NCI-H1436 (cell line): Measurements from ENCODE around the gene RAB40C.

ENCODE experiments used
- DNase-seq: peaks from one replicate; lab custom pipeline; 2025; lab: John Stamatoyannopoulos, UW

Gene RAB40C

DNA sequence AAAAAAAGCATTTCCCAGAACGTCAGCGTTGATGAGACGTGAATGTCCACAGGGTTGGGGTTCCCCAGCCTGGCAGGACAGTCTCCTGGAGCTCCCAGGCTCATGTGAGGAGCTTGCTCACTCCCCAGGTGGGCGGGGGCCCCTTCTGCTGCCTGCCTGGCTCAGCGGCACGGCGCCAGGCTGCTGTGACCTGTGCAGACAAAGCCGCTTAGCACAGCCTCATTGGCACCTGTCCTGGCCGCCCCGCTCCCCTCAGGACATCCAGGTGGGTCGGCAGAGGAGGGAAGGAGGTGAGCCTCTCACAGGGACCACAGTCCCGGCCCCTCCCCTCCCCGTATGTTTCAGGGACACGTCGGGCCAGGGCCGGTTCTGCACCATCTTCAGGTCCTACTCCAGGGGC, 28.0 kb downstream of the RAB40C start:
- no peak for DNase-seq

DNA sequence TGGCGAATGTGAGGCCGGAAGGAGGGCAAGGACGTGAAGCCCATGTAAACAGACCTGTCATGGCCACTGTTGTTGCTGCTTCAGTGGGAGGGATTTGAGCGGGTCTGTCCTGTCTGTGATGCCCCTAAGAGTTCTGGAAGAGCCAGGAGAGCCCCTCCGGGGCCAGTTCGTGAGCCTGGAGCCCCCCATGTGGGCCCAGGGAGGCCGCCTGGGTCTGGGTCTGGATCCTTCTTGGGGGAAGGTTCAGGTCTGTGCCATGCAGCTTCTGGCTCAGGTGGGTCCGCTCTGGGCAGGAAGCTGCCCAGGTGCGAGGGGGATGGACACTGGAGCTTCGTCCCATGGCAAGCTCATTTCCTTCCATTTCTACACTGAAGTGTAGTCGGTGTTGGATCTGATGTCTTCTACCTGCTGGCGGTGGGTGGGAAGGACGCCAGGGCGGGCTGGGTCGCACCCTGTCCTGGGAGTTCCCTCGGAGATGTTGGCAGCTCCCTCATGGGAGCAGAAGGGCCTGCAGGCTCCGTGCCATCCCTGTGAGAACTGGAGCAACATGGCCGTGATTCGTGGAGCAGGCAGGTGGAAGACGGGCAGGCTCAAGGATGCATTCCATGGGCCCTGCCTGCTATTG, 29.7 kb downstream of the RAB40C start:
- no peak for DNase-seq

DNA sequence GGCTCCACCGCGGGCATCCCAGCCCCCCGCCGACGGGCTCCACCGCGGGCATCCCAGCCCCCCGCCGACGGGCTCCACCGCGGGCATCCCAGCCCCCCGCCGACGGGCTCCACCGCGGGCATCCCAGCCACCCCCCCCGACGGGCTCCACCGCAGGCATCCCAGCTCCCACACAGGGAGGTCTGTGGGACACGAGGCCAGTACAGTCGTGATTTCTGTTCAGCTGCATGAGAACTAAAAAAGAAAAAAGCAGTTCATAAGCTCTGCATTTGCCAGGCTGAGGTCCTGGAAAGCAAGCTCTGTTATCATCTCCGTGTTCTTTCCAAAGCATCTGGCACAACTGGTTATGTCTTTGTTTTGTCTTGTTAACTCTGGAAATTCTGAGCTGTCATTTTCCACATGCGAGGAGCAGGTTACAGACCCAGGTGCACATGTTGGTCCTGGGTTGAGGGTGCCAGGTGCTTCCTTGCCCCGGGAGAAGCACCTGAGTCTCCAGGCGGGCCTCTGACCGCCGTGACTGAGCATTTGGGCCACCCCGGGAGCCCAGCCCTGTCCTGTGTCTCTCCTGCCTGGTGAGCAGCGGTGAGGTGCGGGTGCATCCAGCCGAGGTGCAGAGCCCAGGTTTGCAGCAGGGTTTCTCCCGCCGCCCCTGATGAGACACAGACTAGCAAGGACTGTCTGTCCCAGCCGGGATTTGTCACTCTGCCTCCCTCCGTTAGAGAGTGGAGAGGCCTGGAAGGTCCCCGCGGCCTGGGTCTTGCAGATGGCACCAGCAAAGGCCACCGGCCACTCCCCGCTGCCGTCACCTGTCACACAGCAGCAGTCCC, 31.0 kb downstream of the RAB40C start:
- DNase-seq = no peak

DNA sequence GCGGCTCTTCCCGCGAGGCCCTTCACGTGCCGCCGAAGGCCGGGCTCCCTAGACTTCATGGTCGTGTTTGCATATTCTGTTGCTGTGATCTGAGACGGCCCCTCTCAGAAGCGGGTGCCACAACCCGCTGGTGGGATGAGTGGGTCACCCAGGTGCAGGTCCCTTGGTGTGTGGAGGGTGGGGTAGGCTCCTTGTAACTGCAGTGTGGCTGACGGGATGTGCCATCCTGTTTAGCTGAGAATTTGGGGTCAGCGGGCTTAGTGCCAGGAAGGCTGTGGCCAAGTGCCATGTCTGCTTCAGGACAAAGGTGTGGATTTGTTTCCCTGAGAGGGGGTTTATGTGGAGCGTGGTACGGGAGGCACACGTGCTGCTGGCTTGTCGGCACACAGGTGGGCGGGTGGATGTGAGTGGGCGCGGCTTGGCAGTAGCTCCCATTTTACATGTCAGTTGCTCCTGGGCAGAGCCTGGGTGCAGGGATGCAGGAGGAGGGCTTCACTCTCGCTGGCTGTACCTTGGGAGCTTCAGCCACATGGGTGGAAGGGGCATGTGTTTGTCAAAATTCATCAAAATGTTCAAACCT, 31.8 kb downstream of the RAB40C start:
- no peak for DNase-seq

DNA sequence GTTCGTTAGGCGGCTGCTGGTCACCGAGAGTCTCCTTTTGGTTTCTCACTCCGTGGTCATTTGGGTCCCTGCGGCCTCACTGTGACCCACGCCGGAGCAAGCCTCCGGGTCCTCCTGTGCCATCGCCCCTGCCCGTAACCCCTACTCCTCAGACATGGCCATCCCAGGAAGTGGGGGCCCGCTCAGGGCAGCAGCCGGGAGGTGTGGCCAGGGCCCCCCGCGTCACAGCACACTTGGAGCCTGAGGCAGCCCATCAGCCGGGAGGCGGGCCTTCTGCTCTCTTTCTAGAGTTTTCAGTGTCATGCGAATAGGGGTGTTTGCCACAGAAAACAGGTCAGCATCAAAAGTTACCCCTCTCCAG, 33.0 kb downstream of the RAB40C start:
- DNase-seq = no peak

DNA sequence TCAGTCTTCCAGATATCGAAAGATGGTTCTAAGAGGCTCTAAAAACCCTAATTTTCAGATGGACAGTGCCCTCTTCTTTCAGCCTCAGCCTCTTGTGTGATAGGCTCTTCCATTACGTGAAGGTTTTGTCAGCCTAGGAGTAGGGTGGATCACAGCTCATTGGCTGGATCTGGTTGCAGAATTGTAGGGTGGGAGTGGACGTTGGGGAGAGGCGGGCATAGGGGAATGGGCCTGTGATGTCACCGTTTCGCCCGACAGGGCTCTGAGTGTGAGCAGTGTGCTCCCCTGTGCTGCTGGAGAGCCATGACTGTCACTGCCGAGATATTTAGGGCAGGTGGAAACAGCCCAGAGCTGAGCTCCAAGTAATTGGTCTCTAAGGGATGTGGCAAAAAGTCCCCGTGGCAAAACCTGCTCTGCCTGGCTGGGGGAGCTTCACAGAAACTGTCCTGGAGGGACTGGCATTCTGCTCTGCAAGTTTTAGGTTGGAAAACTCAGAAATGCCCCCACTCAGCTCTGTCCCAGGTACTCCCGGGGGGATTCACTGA, 34.7 kb downstream of the RAB40C start:
- DNase-seq = no peak

DNA sequence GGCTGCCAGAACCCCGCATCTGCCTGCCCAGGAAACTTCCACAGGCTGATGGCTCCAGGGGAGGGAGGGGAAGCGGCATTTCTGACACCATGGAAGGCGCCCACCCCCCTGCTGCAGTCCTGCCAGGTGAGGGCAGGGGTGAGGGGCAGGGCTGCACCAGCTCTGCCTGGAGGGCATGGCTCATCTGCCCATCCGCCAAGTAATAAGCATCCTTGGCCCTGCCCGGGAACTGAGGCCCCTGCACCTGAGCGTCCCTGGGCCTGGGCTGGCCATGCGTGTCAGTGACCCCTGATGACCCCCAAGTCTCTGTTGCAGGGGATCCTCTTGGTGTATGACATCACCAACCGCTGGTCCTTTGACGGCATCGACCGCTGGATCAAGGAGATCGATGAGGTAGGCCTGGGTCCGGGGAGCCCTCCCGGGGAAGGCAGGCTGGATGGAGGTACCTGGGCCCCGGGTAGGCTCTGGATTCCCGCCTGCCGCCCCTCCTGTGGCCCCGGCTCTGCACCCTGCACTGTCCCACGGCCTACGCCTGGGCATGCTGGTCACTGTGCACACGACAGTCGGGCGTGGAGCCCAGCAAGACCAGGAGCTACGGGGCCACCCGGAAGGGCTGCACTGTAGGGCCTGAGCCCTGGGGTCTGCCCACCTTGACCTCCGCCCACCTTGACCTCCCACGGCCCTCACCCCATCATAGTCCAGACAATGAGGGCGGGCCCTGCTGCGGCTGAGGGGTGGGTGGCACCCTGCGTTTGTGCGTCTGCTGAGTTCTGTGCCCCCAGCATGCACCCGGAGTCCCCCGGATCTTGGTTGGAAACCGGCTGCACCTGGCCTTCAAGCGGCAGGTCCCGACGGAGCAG, 35.5 kb downstream of the RAB40C start:
- no peak for DNase-seq

DNA sequence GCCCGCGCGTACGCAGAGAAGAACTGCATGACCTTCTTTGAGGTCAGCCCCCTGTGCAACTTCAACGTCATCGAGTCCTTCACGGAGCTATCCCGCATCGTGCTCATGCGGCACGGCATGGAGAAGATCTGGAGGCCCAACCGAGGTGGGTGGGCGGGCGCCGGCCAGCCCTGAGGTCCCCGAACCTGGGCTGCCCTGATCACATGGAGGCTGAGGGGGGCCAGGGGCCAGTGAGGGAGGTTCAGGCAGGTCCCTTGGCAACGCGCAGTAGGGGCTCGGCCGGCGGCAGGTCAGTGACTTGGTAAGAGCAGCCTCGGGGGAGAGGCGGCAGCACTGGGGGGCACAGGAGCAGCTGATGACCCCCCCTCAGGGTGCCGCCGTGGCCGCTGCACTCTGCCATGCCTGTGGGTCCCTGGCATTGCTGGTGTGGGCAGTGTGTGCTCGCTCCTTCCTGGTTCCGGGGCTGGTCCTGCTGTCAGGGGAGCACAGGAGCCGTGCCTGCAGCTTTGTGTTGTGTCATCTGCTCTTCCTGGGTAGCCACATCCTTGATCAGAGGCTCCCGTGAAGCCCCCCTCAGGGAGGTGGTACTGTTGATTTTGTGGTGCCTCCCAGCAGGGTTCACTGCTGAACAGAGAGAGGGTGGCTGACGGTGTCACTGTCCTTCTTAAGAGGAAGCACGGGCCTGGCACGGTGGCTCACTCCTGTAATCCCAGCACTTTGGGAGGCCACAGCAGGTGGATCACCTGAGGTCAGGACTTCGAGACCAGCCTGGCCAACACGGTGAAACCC, 36.3 kb downstream of the RAB40C start:
- DNase-seq = no peak

DNA sequence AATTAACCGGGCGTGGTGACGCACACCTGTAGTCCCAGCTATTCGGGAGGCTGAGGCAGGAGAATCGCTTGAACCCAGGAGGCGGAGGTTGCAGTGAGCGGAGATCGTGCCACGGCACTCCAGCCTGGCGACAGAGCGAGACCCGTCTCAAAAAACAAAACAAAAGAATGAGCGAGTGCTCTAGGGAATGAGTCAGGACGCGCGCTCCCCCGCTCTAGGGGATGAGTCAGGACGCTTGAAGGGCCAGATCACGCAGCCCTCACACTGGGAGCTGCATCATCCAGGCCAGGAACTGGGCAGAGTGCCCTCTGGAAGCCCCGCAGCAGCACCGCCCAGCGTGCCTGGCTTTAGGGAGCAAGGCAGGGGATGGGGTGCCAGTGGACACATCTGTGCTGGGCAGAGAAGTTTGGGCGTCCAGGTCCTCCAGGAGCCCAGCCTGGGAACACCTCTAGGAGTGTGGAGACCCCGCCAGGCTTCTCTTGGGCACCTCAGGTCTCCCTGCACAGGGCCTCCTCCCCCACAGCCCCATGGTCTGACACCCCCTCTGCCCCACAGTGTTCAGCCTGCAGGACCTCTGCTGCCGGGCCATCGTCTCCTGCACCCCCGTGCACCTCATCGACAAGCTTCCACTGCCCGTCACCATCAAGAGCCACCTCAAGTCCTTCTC, 37.1 kb downstream of the RAB40C start:
- DNase-seq = no peak

DNA sequence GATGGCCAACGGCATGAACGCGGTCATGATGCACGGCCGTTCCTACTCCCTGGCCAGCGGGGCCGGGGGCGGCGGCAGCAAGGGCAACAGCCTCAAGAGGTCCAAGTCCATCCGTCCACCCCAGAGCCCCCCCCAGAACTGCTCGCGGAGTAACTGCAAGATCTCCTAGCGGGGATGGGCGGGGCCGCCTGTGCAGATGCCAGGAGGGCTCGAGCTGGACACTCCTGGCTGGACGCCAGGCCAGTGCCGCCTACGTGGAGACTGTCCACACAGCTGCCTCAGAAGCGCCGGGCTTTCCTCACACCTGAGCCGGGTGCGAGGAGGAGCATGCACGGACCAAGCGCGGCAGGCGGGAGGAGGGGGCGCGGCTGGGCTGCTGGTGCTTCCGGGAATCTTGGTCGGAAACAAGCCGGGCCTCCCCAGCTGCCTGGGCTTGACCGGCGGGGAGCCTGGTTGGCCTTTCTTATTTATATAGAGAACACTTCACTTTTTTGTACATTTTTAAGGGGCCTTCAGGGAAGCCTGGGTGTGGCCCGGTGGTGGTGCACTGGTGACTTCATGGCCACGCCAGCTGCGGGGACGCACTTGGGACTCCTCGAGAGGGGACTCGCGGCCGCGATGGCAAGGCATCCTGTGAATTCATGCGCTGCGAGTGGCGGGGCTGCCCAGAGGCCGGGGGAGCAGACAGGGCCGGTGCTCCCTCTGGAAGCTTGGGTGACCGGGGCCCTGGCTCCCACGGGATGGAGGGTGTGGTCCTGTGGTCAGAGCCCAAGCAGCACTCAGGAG, 37.8 kb downstream of the RAB40C start:
- DNase-seq = no peak

DNA sequence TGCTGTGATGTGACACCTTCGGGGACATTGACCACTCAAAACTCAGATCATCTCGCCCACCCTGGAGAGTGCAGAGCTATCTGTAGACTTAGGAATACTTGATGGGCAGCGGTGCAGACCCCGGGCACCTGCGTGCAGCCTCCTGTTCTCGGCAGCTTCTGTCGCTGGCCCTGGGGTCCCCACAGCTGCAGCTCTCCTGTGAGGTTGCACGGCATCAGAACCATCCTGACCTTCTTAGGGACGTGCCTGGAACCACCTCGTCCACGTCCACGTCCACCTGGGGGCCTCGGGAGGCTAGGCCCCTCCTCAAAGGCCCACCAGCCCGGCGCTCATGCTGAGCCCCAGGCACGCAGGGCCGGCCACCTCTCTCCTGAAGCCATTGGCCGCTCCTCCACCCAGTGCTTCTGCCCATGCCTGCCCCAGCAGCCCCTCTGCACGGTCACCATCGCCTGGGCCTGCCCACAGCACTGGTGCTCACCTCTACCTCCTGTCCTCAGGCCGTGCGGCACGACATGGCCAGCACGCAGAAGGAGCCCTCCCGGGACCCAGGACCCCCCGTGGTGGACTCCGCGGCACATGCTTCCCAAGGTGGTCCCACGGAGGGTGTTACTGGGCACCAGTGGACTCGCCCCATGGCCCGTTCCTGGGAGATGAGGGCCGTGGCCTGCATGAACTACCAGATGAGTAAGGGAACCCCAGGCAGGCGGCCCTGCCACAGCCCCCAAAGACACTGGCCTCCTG, 38.6 kb downstream of the RAB40C start:
- no peak for DNase-seq

DNA sequence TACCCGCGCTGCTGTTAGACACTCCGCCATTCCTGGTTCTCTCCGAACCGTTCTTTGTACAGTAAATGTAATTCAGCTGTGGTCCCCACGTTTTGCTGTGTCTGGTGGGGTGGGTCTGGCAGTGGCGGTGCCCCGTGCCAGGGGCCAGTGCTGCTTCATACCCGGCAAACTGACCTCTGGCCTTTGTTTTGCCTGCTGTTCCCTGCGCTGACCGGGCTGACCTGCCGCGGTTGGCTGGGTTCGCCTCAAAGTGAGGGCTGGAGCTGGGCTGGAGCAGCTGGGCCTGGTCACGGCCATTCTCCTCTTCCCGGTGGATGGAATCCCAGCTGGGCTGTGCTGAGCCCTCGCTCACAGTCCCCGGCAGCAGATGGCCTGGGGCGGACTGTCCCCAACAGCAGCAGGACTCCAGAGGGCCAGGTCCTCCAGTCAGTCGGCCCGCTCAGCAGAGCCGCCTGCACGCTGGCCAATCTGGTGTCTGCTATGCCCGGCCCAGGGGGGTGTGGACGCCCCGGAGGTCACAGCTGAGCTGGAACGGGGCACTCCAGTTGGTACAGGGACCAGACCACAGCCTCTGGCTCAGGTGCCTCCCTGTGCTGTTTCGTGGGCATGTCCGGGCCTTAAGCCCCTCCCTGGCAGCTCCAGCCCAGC, 39.4 kb downstream of the RAB40C start:
- DNase-seq = no peak

DNA sequence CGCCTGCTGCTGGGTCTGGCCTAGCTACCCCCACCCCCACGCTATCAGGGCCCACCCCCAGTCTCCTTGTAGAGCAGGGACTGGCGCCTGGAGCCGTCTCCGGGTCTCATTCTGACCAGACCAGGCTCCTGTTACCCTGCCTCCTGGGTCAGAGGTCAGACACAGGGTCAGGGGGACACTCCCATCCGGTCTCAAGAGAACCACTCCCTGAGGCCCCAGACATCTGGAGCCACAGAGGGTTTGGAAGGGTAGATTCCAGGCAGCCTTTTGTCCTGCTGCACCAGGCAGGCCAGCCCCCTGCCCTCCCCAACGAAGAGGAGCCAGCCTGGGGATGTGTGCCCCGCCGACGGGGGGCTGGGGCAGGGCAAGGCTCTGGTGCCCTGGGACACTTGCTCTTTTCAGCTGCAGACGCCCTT, 40.0 kb downstream of the RAB40C start:
- no peak for DNase-seq

DNA sequence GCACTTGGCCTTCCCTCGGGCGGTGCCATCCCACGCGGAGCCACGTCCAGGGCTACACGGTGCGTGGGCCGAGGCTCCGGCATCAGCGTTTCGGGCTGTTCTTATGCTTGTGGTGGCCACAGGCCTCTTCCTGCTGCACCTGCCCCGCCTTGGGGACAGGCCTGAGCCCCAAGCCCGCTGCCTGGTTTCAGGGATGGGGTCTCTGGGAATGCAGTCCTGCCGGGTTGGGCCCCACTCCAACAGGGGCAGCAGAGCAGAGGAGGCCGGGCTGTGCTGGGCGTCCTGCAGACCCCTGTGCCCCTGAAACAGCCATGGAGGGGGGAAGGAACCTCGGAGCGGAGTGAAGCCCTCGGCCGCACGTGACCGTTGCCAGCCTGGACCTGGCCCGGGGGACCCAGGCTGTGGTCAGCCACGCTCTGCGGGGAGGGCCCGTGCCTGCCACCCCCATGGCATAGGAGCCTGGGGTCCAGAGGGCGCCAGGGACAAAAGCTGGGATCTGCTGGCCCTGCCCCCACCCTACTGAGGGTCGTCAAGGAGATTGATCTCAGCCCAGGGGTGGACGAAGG, 40.5 kb downstream of the RAB40C start:
- DNase-seq = no peak

DNA sequence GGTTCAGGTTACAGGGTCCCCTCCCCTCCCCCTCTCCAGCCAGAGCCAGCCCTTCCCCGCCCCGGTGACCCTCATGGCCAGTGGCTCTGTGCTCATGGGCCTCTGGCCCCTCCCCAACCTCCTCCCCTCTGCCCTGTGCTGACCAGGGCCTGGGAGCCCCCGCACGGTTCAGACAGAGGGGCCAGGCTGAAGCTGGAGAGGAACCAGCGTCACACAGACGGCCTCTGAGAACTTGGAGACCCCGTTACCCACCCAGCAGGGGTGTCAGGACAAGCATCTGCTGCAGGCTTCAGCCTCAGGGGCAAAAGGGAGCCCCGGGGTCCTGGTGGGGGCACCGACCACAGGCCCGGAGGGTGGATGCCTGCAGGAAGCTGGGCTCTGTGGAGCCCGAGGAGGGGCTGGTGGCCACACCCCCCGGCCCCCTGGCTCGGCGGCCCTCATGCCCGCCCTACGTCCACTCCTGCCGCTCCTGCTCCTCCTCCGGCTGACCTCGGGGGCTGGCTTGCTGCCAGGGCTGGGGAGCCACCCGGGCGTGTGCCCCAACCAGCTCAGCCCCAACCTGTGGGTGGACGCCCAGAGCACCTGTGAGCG, 41.0 kb downstream of the RAB40C start, which contains the start of gene WFIKKN1:
TSS of gene WFIKKN1 (plus strand) at position 171 of the 591 bp plus-strand sequence. CDS start at position 440, 269 bp downstream.
- no peak for DNase-seq

DNA sequence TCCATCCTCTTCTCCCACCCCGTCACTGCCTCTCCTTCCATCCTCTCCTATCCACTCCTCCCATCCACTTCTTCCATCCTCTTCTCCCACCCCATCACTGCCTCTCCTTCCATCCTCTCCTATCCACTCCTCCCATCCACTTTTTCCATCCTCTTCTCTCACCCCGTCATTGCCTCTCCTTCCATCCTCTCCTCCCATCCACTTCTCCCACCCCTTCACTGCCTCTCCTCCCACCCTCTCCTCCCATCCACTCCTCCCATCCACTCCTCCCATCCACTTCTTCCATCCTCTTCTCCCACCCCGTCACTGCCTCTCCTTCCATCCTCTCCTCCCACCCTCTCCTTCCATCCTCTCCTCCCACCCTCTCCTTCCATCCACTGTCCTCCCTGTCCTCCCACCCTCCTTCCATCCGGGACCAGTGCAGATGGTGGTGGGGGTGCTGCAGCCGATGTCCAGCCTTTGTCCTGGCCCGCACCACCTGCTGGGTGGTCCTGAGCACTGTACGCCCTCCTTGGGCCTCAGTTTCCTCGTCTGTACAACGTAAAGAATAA, 42.0 kb downstream of the RAB40C start:
- no peak for DNase-seq

DNA sequence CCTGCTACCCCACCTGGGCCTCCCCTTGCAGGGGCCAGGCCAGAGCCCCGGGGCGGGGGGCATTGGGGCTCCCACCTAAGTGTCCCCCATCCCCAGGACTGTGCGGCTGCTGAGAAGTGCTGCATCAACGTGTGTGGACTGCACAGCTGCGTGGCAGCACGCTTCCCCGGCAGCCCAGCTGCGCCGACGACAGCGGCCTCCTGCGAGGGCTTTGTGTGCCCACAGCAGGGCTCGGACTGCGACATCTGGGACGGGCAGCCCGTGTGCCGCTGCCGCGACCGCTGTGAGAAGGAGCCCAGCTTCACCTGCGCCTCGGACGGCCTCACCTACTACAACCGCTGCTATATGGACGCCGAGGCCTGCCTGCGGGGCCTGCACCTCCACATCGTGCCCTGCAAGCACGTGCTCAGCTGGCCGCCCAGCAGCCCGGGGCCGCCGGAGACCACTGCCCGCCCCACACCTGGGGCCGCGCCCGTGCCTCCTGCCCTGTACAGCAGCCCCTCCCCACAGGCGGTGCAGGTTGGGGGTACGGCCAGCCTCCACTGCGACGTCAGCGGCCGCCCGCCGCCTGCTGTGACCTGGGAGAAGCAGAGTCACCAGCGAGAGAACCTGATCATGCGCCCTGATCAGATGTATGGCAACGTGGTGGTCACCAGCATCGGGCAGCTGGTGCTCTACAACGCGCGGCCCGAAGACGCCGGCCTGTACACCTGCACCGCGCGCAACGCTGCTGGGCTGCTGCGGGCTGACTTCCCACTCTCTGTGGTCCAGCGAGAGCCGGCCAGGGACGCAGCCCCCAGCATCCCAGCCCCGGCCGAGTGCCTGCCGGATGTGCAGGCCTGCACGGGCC, 42.8 kb downstream of the RAB40C start:
- DNase-seq = no peak
